Measurements from ENCODE around the gene CRHR2.
"Not testable (repeated sequence)": the region's sequence is repeated elsewhere in the genome, so short reads cannot be mapped to it uniquely, and the experiment has no call there.

Gene CRHR2

GRCh38 chr7:30682212-30683083 is at the start of gene CRHR2:
TSS of gene CRHR2 (minus strand) at chr7:30682456. CDS start at chr7:30682280, 176 bp downstream.
- ATAC-seq, result peak; percentile 59
- peak; percentile 32 for DNase-seq

GRCh38 chr7:30731581-30731980 is 49.3 kb upstream of the CRHR2 start:
- no peak for ATAC-seq

GRCh38 chr7:30730996-30731395 is 48.7 kb upstream of the CRHR2 start:
- ATAC-seq (no peak), DNase-seq (no peak)

More at GRCh38 chr7:30731581-30731980, 49.3 kb upstream of the CRHR2 start:
- DNase-seq, result no peak

- ATAC-seq (no peak), DNase-seq (no peak)
Observed at GRCh38 chr7:30730097-30730496, 47.8 kb upstream of the CRHR2 start.

DNA sequence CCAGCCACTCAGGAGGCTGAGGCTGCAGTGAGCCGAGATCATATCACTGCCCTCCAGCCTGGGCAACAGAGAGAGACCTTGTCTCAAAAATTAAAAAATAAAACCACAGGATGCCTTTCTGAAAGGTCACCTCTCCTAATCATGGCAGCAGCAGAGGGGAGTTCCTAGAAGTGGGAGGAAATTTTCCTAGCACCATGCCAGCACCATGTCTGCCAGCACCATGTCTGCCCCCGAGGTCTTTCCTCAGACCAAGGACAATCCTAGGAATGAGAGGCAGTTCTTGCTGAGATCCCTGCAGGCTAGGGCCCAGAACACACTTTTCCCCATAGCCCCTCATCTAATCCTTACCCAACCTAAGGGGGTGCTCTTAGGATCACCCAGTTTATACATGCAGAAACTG is 47.4 kb upstream of the CRHR2 start:
- ATAC-seq (no peak), DNase-seq (no peak)

GRCh38 chr7:30728591-30729100 is 46.4 kb upstream of the CRHR2 start:
- DNase-seq (no peak), ATAC-seq (no peak)

GRCh38 chr7:30727061-30727945 is 45.0 kb upstream of the CRHR2 start:
- DNase-seq (peak; percentile 34), ATAC-seq (peak; percentile 84)

GRCh38 chr7:30726296-30727006 is 44.2 kb upstream of the CRHR2 start:
- ATAC-seq (peak; percentile 21), DNase-seq (peak; percentile 24)

DNA sequence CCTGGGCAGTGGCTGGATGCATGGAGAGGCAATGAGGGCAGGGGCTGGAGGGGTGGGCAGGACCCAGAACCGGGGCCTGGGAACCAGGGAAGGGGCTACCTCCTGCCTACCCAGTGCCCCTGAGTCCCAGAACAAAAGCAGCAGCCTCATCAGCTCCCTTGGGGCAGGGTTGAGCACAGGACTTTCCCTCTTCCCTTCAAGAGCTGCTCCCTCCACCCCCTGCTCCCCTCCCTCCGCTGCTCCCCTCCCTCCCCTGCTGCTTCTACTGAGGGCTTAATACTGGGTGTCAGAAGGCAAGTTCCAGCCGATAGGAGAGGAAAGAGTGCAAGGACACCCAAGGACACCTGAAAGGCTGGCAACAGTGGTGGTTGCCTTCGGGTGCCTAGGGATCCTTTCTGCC is 41.5 kb upstream of the CRHR2 start:
- ATAC-seq (no peak), DNase-seq (no peak)

DNA sequence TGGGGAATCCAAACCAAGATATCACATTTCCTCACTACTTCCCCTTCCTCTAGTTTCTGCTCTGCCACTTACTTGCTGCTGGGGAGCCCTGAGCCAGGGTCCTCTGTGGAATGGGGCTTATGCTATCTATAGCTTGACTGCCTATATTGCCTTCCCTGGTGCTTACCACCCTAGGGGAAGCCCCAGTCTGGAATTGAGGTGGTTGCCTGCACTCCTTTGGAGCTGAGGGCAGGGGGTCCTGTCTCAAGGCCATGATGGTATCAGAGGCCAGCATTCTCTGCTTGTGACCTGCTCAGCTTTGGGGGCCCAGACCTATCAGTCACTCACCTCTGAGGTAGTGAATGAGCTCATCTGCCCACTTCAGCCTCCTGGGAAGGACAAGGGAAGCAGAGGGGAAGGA is 40.4 kb upstream of the CRHR2 start:
- ATAC-seq, result no peak

DNA sequence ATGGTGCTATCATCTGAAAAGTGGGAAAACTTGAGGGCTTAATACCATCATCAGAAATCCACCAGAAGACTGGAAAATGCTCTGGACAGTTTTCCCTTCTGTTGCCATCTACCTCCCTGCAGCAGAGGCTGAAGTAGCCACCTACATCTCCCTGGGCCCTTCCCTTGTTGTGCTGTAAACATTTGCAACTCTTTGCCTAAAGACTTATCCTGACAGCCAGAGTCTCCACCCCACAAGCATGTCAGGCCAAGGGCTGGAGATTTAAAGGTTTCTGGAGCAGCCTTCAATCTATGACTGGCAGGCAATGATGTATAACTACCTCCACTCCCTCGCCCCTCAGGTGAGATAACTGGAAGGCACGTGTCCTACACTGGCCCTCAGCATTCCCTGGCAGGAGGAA is 39.9 kb upstream of the CRHR2 start:
- ATAC-seq (no peak), DNase-seq (no peak)

More for the DNA sequence above, 40.4 kb upstream of the CRHR2 start:
- DNase-seq, result no peak

DNA sequence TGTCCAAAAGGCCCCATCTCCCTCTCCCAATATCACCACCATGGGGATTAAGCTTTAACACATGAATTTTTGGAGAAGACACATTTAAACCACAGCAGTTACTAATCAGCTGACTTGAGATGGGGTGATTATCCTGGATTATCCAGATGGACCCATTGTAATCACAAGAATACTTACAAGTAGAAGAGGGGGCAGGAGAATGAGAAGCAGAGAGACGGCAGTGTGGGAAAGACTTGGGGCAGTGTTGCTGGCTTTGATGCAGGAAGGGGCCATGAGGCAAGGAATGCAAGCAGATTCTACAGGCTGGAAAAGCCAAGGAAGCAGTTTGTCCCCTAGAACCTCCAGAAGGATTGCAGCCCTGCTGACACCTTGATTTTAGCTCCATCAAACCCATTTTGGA is 39.0 kb upstream of the CRHR2 start:
- ATAC-seq (no peak), DNase-seq (no peak)

GRCh38 chr7:30719434-30719833 is 37.2 kb upstream of the CRHR2 start:
- not testable (repeated sequence) for ATAC-seq, DNase-seq

DNA sequence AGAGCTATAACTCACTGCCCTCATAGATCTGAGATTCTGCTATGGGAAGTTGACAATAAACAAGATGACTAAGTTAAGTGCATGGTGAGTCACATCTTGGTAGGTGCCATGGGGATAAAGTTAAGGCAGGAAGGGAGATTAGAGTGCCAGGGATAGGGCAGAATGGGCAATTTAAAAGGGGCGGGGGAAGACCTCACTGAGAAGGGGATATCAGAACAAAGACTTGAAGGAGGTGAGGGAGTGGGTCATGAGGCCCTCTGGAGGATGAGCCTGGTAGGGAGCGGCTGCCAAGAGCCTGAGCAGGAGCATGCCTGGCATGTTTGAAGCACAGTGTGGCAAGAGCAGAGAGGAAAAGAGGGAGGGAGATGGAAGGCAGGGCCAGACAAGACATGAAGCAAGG is 34.9 kb upstream of the CRHR2 start:
- no peak for ATAC-seq
- DNase-seq, result no peak

GRCh38 chr7:30714129-30714528 is 31.9 kb upstream of the CRHR2 start:
- ATAC-seq (no peak), DNase-seq (no peak)

GRCh38 chr7:30713392-30713791 is 31.1 kb upstream of the CRHR2 start:
- DNase-seq (no peak), ATAC-seq (no peak)

GRCh38 chr7:30710669-30711068 is 28.4 kb upstream of the CRHR2 start:
- ATAC-seq, result no peak
- DNase-seq, result no peak

- ATAC-seq (no peak), DNase-seq (no peak)
Observed at GRCh38 chr7:30709549-30709948, 27.3 kb upstream of the CRHR2 start.

- no peak for ATAC-seq
Observed at GRCh38 chr7:30708983-30709382, 26.7 kb upstream of the CRHR2 start.

DNA sequence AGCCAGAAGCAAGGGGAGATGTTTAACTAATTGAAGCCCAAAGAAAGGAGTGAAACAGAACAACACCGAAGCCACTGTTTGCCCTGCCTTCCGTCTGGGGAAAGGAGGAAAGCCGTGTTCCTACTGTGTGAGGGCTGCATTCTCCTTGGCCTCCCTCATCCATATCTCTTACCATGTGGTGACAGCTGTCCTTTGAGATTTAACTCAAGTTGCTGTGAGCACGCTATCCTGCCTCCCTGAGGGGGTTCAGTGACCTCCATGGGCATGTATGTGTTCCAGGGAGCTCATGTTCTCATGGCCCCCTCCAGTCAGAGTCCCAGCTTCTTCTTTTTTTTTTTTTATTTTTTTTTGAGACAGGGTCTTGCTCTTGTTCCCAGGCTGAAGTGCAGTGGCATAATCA is 26.2 kb upstream of the CRHR2 start:
- no peak for DNase-seq
- no peak for ATAC-seq

More at GRCh38 chr7:30708983-30709382, 26.7 kb upstream of the CRHR2 start:
- DNase-seq, result no peak

DNA sequence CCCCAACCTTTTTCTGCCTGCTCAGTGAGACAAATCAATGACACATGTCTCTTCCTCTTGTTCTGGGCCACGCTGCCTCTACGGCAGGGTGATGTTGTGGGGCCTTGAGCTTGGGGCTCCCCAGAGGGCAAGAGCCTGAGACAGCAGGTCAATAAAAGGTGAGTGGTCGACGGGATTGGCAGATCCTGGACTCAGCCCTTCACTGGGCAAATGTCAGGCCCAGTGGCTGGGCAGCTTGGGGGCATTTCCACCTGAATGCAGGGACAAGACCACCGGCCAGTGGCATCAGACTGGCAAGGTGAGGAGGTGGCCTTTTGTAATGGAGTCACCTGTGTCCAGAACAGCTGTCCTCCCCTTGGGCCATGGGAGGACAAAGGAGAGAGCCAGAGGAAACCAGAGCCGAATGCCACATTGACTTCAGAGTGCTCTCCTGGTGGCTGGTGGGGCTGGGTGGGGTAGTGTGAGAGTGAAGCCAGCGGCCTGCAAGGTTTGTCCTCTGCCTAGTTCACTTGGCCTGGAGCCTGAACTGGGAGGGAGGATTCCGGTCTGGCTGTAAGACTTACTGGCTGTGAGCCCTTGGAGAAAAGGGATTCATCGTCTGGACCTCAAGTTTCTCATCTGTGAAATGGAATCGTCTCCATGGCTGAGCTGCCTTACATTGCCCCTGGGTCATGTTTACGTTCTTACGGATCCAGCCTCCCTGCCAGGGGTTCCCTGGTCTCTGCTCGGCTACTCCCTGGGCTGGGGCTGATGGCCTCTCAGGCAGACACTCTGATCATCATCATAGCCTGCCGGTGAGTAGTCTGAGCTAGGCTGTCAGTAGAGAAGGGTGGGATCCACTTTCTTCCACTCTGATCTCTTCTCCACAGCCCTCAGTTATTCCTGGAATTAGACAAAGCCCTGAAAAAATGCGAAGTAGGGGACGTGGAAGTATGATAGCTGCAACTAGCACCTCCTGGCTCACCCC is 25.4 kb upstream of the CRHR2 start:
- ATAC-seq, result no peak
- DNase-seq, result no peak

All from stimulated activated naive CD8-positive, alpha-beta T cell treated with anti-CD3 and anti-CD28 coated beads, Interleukin-15, Interleukin-2, amounts not matched to agents 100 U/mL and 50 U/mL, for 24 hours (primary cell).